Subcutaneous abdominal adipose tissue (tissue), 5 donors: ENCODE data around the gene TNS3.

Experiments
- H3K27ac ChIP-seq: one replicate; pipeline ENCODE4 v1.7.0; 2013; ENCODE audit warnings: low read depth, mild to moderate bottlenecking, inconsistent platforms, low read length, moderate library complexity
- H3K27me3 ChIP-seq, 5 donors: one replicate each; pipeline ENCODE4 v1.7.0; 2013; ENCODE audit warnings: low read length in 5 of 5, inconsistent platforms in 1 of 5; ENCODE audit not compliant: control insufficient read depth in 5 of 5, insufficient read depth in 4 of 5
- H3K36me3 ChIP-seq, 5 donors: one replicate each; pipeline ENCODE4 v1.7.0; 2013; ENCODE audit warnings: low read length in 5 of 5; ENCODE audit not compliant: control insufficient read depth in 5 of 5, insufficient read depth in 5 of 5
- H3K4me1 ChIP-seq, 5 donors: one replicate each; pipeline ENCODE4 v1.7.0; 2013; ENCODE audit warnings: low read length in 5 of 5, mild to moderate bottlenecking in 3 of 5, moderate library complexity in 1 of 5; ENCODE audit not compliant: control insufficient read depth in 5 of 5, insufficient read depth in 5 of 5
- H3K4me3 ChIP-seq, 5 donors: one replicate each; pipeline ENCODE4 v1.7.0; 2013; ENCODE audit warnings: low read length in 5 of 5, low read depth in 1 of 5
- H3K9ac ChIP-seq, 5 donors: one replicate each; pipeline ENCODE4 v1.7.0; 2013; ENCODE audit warnings: low read length in 5 of 5, mild to moderate bottlenecking in 4 of 5, moderate library complexity in 3 of 5
- H3K9me3 ChIP-seq, 5 donors: one replicate each; pipeline ENCODE4 v1.7.0; 2013; ENCODE audit warnings: low read length in 5 of 5; ENCODE audit not compliant: control insufficient read depth in 5 of 5
- donor health status: healthy.
- donor health status: healthy.
- donor health status: healthy.
- donor health status: healthy.
- donor health status: healthy.

TNS3 gene

DNA sequence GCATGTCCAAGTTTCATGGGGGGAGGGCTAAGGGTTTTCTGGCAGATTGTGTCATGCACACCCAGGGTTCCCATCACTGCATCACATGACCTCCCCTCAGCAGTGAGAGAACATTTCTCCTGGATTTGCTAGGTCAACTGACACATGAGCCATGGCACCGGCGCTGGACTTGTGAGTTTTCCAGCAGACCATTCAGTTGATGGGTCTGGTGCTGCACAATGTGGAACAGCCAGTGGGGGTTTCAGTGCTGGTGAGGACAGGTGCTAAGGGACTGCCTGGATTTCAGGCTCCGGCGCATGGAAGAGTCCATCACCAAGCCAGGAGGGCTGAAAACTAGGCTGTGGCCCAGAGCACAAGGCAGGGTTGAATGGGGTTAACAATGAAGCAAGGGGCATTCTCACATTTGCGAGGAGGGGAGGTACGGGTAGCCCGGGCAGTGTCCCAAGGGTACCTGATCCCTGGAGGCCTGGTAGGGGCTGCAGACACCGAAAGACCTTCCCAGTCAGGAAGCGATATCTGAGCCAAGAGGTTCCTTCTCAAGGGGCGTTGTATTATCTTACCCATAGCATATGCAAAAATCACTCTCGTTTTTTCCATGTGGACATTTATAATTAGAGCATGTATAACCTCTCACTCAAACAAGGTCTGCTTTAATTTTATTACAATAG lies 203.0 kb downstream of the TNS3 start:
- H3K36me3 ChIP-seq: peaks cover 0 to 45% (median 16%) of the 10 kb centered on the region in 5 donors
- no peak overlapping the region for H3K27ac ChIP-seq
- no peaks in the 10 kb centered on the region for H3K9me3 ChIP-seq
- peaks cover 1 to 30% (median 20%) of the 10 kb centered on the region in 5 donors for H3K4me1 ChIP-seq
- H3K9ac ChIP-seq: no peak overlapping the region
- no peak overlapping the region for H3K4me3 ChIP-seq
- no peaks in the 10 kb centered on the region for H3K27me3 ChIP-seq

DNA sequence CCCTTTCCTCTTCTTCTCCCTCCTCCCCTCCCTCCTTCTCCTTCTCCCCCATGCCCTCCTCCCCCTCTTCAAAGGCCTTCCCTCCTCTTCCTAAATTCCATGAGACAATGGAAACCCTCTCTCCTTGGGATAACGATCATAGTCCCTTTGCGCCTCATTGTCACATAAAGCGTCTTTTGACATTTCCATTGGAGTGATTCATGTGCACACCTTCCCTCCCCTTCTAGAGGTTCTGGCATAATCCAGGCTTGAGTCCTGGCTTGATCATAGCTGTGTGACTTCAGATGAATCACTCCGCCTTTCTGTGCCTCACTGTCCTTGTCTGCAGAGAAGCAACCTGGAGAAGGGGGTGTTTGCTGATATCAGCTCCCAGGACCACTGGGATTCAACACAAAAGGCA lies 204.2 kb downstream of the TNS3 start:
- Histone ChIP-seq H3K27me3 (no peaks in the 10 kb centered on the region), H3K4me3 (no peak overlapping the region), H3K27ac (no peak overlapping the region), H3K9ac (no peak overlapping the region), H3K36me3 (peaks cover 0 to 40% (median 13%) of the 10 kb centered on the region in 5 donors), H3K4me1 (peaks cover 1 to 30% (median 20%) of the 10 kb centered on the region in 5 donors), H3K9me3 (no peaks in the 10 kb centered on the region)

DNA sequence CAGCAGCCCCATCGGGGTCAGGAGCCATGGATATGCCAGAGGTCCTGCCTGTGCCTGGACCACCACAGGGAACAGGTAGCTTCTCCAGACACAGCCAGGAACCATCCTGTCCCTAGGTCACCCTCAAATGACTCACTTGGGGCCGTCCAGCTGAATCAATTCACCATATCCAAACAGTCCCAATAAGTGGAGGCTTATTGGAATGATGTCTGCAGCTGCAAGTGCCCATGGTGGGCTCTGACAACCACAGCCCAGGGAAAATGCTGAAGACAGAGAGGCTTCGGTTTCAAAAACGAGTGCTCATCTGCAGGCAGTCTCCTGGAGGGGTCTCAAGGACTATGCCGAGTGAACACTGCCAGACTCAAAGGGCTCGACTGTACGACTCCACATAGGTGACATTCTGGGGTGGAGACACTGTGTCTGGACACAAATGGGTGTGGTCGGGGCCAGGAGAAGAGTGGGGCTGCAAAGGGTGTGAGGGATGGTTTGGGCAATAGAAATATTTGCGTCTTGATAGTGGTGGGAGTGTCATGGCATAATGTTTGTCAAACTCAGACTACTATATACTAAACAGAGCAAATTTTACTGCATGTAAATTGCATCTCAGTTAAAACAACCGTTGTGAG lies 204.8 kb downstream of the TNS3 start:
- Histone ChIP-seq H3K27me3 (no peaks in the 10 kb centered on the region), H3K4me1 (peaks cover 1 to 34% (median 20%) of the 10 kb centered on the region in 5 donors), H3K9me3 (no peaks in the 10 kb centered on the region), H3K9ac (no peak overlapping the region), H3K27ac (no peak overlapping the region), H3K36me3 (peaks cover 0 to 36% (median 13%) of the 10 kb centered on the region in 5 donors), H3K4me3 (no peak overlapping the region)

DNA sequence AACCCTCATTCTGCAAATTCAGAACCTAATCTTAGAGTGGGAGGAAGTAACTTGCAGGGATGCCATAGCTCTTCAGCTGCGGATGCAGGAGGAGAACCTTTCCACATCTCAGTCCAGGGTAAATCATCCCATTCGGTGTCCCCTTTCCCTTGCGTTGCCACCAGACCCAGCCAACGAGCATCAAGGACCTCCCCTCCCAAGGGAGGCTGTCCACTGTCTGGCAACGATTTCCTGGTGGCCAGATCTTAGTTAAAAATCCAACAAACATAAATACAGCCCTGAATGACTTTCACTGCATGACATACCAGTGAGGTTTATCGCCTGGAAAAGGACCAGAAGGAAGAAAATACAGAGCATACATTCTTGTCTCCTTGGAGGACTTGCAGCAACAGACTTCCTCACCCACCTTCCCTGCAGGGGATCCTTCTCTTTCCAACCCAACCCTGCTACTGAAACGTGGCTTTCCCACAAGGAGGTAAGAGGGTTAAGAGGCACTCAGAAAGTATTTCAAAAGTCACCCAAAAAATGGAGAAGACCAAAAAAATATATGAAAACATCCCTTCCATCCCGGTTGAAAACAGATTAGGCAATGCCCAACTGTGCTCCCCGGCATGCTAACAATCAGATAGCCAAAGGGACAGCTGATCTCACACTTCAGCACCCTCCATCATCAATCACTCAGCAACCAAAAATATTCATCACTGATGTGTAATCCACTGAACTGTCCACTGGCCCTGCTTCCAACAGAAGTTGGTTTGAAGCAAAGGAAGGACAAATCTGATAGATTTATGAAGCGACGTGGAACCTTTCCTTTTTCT lies 206.6 kb downstream of the TNS3 start:
- Histone ChIP-seq H3K27me3 (no peaks in the 10 kb centered on the region), H3K27ac (no peak overlapping the region), H3K36me3 (peaks cover 0 to 32% (median 8%) of the 10 kb centered on the region in 5 donors), H3K9me3 (no peaks in the 10 kb centered on the region), H3K4me1 (peaks cover under 1 to 35% (median 17%) of the 10 kb centered on the region in 5 donors), H3K4me3 (no peak overlapping the region), H3K9ac (no peak overlapping the region)

DNA sequence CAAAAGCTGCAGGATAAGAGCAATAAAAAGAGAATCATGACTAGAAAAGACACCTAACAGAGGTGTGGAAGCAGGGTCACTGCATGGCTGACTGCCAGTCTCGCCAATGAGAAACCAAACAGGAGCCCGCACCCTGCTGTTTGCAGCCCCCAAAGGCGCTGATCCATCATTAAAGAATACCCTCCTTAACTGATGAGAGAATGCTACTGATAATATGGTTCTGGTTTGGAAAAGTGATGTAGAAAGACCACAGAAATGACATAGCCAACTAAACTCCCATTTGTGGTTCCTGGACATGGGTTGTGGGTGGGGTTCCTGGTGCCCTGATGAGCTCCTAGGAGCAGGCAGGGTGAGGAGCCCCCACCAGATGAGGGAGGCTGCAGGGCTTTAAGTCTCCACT lies 207.4 kb downstream of the TNS3 start:
- no peak overlapping the region for H3K27ac ChIP-seq
- H3K4me3 ChIP-seq: no peak overlapping the region
- H3K9ac ChIP-seq: no peak overlapping the region
- peaks cover under 1 to 31% (median 10%) of the 10 kb centered on the region in 5 donors for H3K36me3 ChIP-seq
- H3K27me3 ChIP-seq: no peaks in the 10 kb centered on the region
- peaks cover 0 to 28% (median 10%) of the 10 kb centered on the region in 5 donors for H3K4me1 ChIP-seq
- no peaks in the 10 kb centered on the region for H3K9me3 ChIP-seq

DNA sequence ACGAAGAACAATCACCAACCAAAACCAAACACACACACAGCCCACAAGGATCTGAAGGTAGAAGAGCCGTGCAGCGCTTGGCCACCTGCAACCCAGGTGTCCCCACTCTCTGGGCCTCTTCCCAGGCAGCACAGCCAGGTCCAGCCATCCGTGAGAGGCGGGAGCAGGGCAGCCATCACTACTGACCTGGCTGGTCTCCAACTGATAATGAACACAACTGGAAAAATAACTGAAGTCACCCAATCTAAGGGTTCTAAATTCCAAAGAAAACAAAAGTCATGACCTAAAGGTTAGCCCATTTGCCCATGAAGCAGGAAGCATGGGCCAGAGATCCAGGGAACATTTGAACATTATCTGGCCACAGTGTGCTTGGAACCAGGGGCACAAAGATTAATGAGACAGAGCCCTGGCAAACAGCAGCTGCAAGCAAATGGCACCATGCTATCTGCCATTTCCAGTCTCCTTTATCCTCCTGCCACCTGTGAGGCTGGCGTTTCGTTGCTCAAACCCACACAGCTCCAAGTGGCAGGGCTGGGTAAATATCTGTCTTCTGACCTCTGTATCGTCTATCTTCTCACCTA lies 207.9 kb downstream of the TNS3 start:
- Histone ChIP-seq H3K27ac (no peak overlapping the region), H3K9ac (no peak overlapping the region), H3K36me3 (peaks cover 4 to 36% (median 15%) of the 10 kb centered on the region in 5 donors), H3K9me3 (no peaks in the 10 kb centered on the region), H3K4me3 (no peak overlapping the region), H3K4me1 (peaks cover 0 to 26% (median 8%) of the 10 kb centered on the region in 5 donors), H3K27me3 (no peaks in the 10 kb centered on the region)

DNA sequence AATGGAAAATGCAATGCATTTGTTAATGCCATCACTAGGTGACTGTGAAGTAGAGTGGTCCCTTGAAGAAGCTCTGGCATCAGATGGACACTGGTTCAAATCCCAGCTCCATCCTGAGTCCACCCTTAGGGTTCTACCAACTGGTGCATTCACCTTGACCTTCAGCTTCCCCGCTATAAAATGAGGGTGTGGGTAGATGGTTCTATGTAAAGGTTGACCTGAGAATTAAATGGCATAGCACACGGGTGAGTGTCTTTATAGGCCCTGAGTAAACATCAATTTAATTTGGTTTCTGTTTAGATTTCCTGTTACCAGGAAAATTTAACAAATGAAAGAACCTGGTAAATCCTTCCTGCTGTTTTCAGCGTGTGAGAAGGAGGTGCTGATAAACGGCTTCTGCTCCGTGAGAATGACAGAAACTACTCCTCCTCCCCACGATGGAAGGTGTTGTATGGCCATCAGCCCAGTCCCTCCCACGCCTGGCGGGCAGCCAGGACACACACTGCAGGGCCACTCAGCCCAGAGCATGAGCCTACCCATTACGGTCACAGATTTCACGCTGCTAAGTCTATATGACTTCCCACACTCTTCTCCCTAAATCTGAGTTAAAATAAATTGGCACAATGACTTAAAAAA lies 210.1 kb downstream of the TNS3 start:
- Histone ChIP-seq H3K36me3 (peaks cover 4 to 47% (median 27%) of the 10 kb centered on the region in 5 donors), H3K9me3 (no peaks in the 10 kb centered on the region), H3K4me3 (peak overlapping the region in 1 of 5 donors; percentile 19), H3K9ac (no peak overlapping the region), H3K4me1 (peaks cover 0 to 26% (median 8%) of the 10 kb centered on the region in 5 donors), H3K27me3 (no peaks in the 10 kb centered on the region), H3K27ac (no peak overlapping the region)

DNA sequence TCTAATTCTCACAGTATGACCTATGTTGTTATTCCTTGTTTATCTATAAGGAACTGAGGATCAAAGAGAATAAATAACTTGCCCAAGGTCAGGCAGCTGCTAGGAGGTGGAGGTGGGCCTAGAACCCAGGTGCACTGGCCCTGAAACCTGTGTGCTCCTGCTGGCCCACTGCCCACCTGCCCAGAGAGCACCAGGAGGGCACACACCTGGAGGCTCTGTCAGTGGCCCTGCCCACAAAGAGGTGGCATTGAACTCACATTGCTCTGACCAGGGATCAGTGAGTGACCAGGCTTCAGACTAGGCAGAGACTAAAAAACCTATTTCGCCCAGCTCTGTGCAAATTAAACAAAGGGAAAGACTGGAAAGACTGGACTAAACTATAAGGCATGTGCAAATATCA lies 210.6 kb downstream of the TNS3 start:
- H3K27ac ChIP-seq: no peak overlapping the region

DNA sequence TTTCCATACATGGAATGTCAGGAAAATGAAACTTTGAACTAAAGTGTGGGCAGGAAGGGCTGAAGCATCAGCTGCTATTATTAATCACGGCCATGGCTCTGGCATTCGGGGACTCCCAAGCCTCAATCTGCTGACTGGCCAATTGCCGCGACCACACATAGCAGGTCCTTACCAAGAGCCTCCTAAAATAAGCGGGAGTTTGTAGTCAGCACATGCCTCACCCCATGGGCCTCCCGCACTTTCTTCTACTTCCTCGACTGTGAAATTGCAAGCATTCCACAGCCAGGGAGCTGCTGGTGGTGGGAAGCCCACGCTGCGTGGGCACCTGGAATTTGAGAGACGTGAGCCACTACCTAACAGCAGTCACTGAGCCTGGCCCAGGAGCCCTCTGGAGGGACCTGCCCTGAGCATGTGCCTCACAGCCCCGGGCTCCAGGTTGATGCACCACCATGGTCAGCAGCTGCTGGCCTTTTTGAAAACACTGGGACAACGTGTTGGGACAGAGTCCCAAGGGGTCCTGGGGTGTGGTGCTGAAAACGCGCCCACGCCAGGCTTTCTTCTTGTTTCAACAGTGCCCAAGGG lies 211.4 kb downstream of the TNS3 start:
- no peak overlapping the region for H3K27ac ChIP-seq
- no peak overlapping the region for H3K4me3 ChIP-seq
- peaks cover 4 to 50% (median 33%) of the 10 kb centered on the region in 5 donors for H3K36me3 ChIP-seq
- H3K27me3 ChIP-seq: no peaks in the 10 kb centered on the region
- H3K4me1 ChIP-seq: peaks cover 0 to 22% (median 7%) of the 10 kb centered on the region in 5 donors
- no peaks in the 10 kb centered on the region for H3K9me3 ChIP-seq
- no peak overlapping the region for H3K9ac ChIP-seq

More for the DNA sequence above, 210.6 kb downstream of the TNS3 start:
- Histone ChIP-seq H3K9ac (no peak overlapping the region), H3K9me3 (no peaks in the 10 kb centered on the region), H3K4me3 (no peak overlapping the region), H3K4me1 (peaks cover 0 to 26% (median 8%) of the 10 kb centered on the region in 5 donors), H3K27me3 (no peaks in the 10 kb centered on the region), H3K36me3 (peaks cover 4 to 51% (median 30%) of the 10 kb centered on the region in 5 donors)
